Uterus (tissue), 2 donors: ENCODE measurements around the gene COA1.

Experiments
- POLR2A ChIP-seq, 2 donors: fragments of 450-650 bp; IDR thresholded peaks; one replicate each; pipeline ENCODE4 v1.6.1; 2016; ENCODE audit warnings: antibody characterized with exemption in 2 of 2, mild to moderate bottlenecking in 1 of 2, moderate library complexity in 1 of 2
- TF ChIP-seq, protein P1 (sequence below), 4 experiments: fragments of 200-600 bp in 2 of 4; fragments of 450-650 bp in 2 of 4; sonication (generic) in 2 of 4; IDR thresholded peaks; one replicate each; pipeline ENCODE4 v1.5.1; 2016 to 2019; ENCODE audit warnings: antibody characterized with exemption in 4 of 4, mild to moderate bottlenecking in 2 of 4, moderate library complexity in 1 of 4

DNA sequence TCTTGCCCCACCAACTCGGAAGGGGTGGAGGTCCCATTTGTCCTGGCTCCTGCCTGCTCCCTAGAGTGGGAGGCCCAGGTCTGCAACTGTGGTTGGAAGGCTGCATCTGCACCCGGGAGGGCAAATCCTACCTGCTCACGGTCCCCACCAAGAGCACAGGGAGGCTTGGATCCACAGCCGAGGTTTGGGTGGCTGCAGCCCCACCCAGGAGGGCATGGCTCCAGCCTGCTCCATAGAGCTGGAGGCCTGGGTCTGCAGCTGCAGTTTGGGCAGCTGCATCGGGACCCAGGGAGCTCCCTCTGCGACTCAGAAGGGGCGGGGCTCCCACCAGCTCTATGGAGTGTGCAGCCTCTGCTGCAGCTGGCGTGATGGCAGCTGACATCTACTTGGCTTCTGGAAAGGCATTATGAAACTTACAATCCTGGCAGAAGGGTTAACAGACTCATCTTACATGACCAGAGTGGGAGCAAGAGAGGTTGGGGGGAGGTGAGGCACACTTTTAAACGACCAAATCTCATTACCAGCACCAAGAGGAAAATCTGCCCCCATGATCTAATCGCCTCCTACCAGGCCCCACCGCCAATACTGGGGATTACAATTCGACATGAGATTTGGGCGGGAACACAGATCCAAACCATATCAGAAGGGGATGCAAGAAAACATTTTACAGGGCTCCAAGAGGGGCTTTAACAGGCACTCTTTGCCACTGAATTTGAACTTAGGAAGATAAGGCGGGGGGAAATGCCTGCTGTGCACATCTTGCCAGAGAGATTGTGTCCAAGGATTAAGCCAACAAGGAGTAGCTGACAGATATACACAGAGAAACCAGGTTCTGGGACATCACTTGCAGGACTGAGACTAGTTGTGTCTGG, 20.9 kb upstream of the COA1 start:
- TF ChIP-seq, protein P1, sequence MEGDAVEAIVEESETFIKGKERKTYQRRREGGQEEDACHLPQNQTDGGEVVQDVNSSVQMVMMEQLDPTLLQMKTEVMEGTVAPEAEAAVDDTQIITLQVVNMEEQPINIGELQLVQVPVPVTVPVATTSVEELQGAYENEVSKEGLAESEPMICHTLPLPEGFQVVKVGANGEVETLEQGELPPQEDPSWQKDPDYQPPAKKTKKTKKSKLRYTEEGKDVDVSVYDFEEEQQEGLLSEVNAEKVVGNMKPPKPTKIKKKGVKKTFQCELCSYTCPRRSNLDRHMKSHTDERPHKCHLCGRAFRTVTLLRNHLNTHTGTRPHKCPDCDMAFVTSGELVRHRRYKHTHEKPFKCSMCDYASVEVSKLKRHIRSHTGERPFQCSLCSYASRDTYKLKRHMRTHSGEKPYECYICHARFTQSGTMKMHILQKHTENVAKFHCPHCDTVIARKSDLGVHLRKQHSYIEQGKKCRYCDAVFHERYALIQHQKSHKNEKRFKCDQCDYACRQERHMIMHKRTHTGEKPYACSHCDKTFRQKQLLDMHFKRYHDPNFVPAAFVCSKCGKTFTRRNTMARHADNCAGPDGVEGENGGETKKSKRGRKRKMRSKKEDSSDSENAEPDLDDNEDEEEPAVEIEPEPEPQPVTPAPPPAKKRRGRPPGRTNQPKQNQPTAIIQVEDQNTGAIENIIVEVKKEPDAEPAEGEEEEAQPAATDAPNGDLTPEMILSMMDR (IDR thresholded peaks at IDR 0.05) = no peak
- TF ChIP-seq POLR2A (IDR thresholded peaks at IDR 0.05) = no peak
